ENCODE data around the gene EFHD2.

Gene EFHD2

GRCh38 chr1:15406614-15407559 lies 2.8 kb upstream of the EFHD2 start:
- H3K4me3 ChIP-seq (ENCODE audit: low read depth, low read length) = no peak overlapping the region
- no peak for TF ChIP-seq CTCF (IDR thresholded peaks at IDR 0.05; ENCODE audit: control insufficient read depth, extremely low read depth, insufficient read depth)
- no peak for DNase-seq (ENCODE audit: low read depth)

- TF ChIP-seq CTCF (IDR thresholded peaks at IDR 0.05; ENCODE audit: control insufficient read depth, extremely low read depth, insufficient read depth) = no peak
- no peak overlapping the region for H3K4me3 ChIP-seq (ENCODE audit: low read depth, low read length)
- DNase-seq (ENCODE audit: low read depth) = no peak
Measured at GRCh38 chr1:15407580-15407979, 2.1 kb upstream of the EFHD2 start.

- TF ChIP-seq CTCF (IDR thresholded peaks at IDR 0.05; ENCODE audit: control insufficient read depth, extremely low read depth, insufficient read depth) = no peak
- DNase-seq (ENCODE audit: low read depth) = no peak
- peak overlapping the region; percentile 65 for H3K4me3 ChIP-seq (ENCODE audit: low read depth, low read length)
Measured at GRCh38 chr1:15408890-15409387, 749 bp upstream of the EFHD2 start.

- peak overlapping the region; percentile 65 for H3K4me3 ChIP-seq (ENCODE audit: low read depth, low read length)
- no peak for DNase-seq (ENCODE audit: low read depth)
- no peak for TF ChIP-seq CTCF (IDR thresholded peaks at IDR 0.05; ENCODE audit: control insufficient read depth, extremely low read depth, insufficient read depth)
Measured at GRCh38 chr1:15410223-15410883, 665 bp downstream of the EFHD2 start.

- peak overlapping the region; percentile 65 for H3K4me3 ChIP-seq (ENCODE audit: low read depth, low read length)
- no peak for DNase-seq (ENCODE audit: low read depth)
- TF ChIP-seq CTCF (IDR thresholded peaks at IDR 0.05; ENCODE audit: control insufficient read depth, extremely low read depth, insufficient read depth) = no peak
Measured at GRCh38 chr1:15410884-15411245, 1.2 kb downstream of the EFHD2 start.

- DNase-seq (ENCODE audit: low read depth) = no peak
- no peak overlapping the region for H3K4me3 ChIP-seq (ENCODE audit: low read depth, low read length)
- no peak for TF ChIP-seq CTCF (IDR thresholded peaks at IDR 0.05; ENCODE audit: control insufficient read depth, extremely low read depth, insufficient read depth)
Measured at GRCh38 chr1:15411593-15412137, 2.0 kb downstream of the EFHD2 start.

Measured in LNCaP clone FGC (cell line).